CD8-positive, alpha-beta memory T cell (primary cell): ENCODE data around the gene COG6. TPM values are rescaled to one million over a fixed set of nuclear protein-coding genes. Genes with fewer than 3 reads are reported as not detected.

Experiments
- CTCF ChIA-PET: fragments of 350-600 bp; sonication (Branson Sonifier 250); formaldehyde crosslinking; loops from one replicate; lab custom pipeline; 2021; ENCODE audit warnings: antibody characterized with exemption; lab: Charles Lee
- POLR2A ChIA-PET: fragments of 350-600 bp; sonication (Branson Sonifier 250); formaldehyde crosslinking; loops from one replicate; lab custom pipeline; 2021; ENCODE audit warnings: antibody characterized with exemption; lab: Charles Lee
- DNase-seq, 5 donors: peaks; one replicate each; pipeline versions ENCODE4 v3.0.0 to v3.0.0-alpha.2; 2020 to 2022; ENCODE audit warnings: mixed read lengths in 1 of 5
- H3K27ac ChIP-seq: one replicate; pipeline ENCODE4 v1.7.0; 2013; ENCODE audit warnings: low read depth, mild to moderate bottlenecking, low read length, moderate library complexity
- H3K27me3 ChIP-seq: 2 replicates; pipeline ENCODE4 v1.7.0; 2013; ENCODE audit warnings: low read length, mild to moderate bottlenecking; ENCODE audit not compliant: insufficient read depth, poor library complexity, severe bottlenecking
- H3K36me3 ChIP-seq: 2 replicates; pipeline ENCODE4 v1.7.0; 2013; ENCODE audit warnings: mild to moderate bottlenecking, low read length, moderate library complexity; ENCODE audit not compliant: insufficient read depth
- H3K4me1 ChIP-seq: 2 replicates; pipeline ENCODE4 v1.7.0; 2013; ENCODE audit warnings: mild to moderate bottlenecking, low read length, moderate library complexity; ENCODE audit not compliant: insufficient read depth
- H3K4me3 ChIP-seq: 2 replicates; pipeline ENCODE4 v1.7.0; 2013; ENCODE audit warnings: mild to moderate bottlenecking, low read length
- H3K9me3 ChIP-seq: 2 replicates; pipeline ENCODE4 v1.7.0; 2013; ENCODE audit warnings: mild to moderate bottlenecking, low read length
- H3K27ac Mint-ChIP-seq, 8 donors: one replicate each; pipeline ENCODE4 v1.8.0; 2020 to 2021; ENCODE audit warnings: mixed read lengths in 8 of 8, mild to moderate bottlenecking in 6 of 8, inconsistent platforms in 3 of 8, moderate library complexity in 3 of 8
- H3K27me3 Mint-ChIP-seq, 2 donors: one replicate each; pipeline ENCODE4 v1.8.0; 2020 to 2021; ENCODE audit warnings: mixed read lengths in 2 of 2, mild to moderate bottlenecking in 1 of 2, moderate library complexity in 1 of 2
- H3K36me3 Mint-ChIP-seq, 3 donors: one replicate each; pipeline ENCODE4 v1.8.0; 2020 to 2021; ENCODE audit warnings: mixed read lengths in 3 of 3, inconsistent platforms in 1 of 3, mild to moderate bottlenecking in 1 of 3
- H3K4me1 Mint-ChIP-seq, 3 donors: one replicate each; pipeline ENCODE4 v1.8.0; 2020 to 2021; ENCODE audit warnings: mixed read lengths in 3 of 3, inconsistent platforms in 1 of 3, mild to moderate bottlenecking in 1 of 3
- H3K4me3 Mint-ChIP-seq, 7 donors: one replicate each; pipeline ENCODE4 v1.8.0; 2020 to 2021; ENCODE audit warnings: mixed read lengths in 7 of 7, mild to moderate bottlenecking in 6 of 7, moderate library complexity in 4 of 7, inconsistent platforms in 2 of 7
- H3K9me3 Mint-ChIP-seq, 5 donors: one replicate each; pipeline ENCODE4 v1.8.0; 2020 to 2022; ENCODE audit warnings: mixed read lengths in 5 of 5, mild to moderate bottlenecking in 3 of 5, moderate library complexity in 2 of 5, inconsistent platforms in 1 of 5
- polyA plus RNA-seq: library from polyadenylated mRNA; unstranded; fragments of 300-500 nt; fragmentation: Illumina TruSeq; gene quantifications from one replicate; pipeline ENCODE4 v1.2.3, GENCODE V29; 2021
- total RNA-seq, 2 experiments: library from RNA; stranded (reverse); gene quantifications; one replicate each; pipeline ENCODE4 v1.2.3, GENCODE V29; 2021

The COG6 gene
- total and polyA plus RNA-seq, 3 experiments from 2014 or later = 12.1 to 32.1 (median 25.0) TPM

DNA sequence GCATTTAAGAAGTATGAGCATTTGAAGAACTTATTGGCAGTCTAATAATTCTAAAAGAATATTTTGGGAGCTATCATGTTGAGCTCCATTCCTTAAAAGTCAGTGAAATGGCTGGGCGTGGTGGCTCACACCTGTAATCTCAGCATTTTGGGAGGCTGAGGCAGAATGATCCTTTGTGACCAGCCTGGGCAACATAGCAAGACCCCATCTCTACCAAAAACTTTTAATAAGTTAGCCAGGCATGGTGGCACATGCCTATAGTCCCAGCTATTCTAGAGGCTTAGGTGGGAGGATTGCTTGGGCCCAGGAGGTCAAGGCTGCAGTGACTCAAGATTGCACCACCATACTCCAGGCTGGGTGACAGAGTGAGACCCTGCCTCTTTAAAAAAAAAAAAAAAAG, 8.0 kb downstream of the COG6 start:
- POLR2A ChIA-PET = no interaction called here
- CTCF ChIA-PET = interaction anchor here (1.0 kb wide), 1 partner anchor 50 kb away, joined by 3 read pairs; no protein-coding TSS in a partner anchor
- Histone ChIP-seq H3K36me3 (no peaks in the 10 kb centered on the region), H3K27ac (no peak overlapping the region), H3K4me1 (no peaks in the 10 kb centered on the region), H3K4me3 (no peak overlapping the region), H3K9me3 (no peaks in the 10 kb centered on the region), H3K27me3 (no peaks in the 10 kb centered on the region)
- Mint-ChIP-seq H3K27me3 (no peaks in the 10 kb centered on the region), H3K27ac (no peak overlapping the region), H3K4me1 (peaks cover 9 to 29% (median 24%) of the 10 kb centered on the region in 3 donors), H3K4me3 (no peak overlapping the region), H3K36me3 (peaks cover 0 to 57% (median 20%) of the 10 kb centered on the region in 3 donors), H3K9me3 (no peaks in the 10 kb centered on the region)
- DNase-seq = no peak

DNA sequence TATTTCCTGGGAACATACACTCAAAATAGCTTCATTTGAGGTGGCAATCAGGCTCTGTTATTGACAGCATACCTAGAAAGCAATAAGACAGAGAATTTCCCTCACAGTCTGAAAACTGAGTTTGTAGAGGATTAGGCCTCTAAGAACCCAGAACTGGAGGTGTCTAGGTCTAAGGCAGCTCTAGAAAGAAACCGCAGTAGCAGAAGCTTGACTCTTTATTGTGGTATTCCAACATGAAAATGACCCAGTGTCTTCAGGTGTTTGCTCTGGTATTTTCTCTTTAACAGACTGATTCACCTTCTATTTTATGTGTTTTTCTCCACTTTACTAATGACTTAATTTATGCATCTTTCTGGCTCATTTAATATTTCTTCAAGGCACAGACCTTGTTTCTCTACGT, 8.5 kb downstream of the COG6 start:
- Mint-ChIP-seq H3K27ac (no peak overlapping the region), H3K4me3 (no peak overlapping the region), H3K27me3 (no peaks in the 10 kb centered on the region), H3K36me3 (peaks cover 0 to 59% (median 20%) of the 10 kb centered on the region in 3 donors), H3K9me3 (no peaks in the 10 kb centered on the region), H3K4me1 (peaks cover 6 to 25% (median 20%) of the 10 kb centered on the region in 3 donors)
- Histone ChIP-seq H3K9me3 (no peaks in the 10 kb centered on the region), H3K36me3 (no peaks in the 10 kb centered on the region), H3K27ac (no peak overlapping the region), H3K4me1 (no peaks in the 10 kb centered on the region), H3K4me3 (no peak overlapping the region), H3K27me3 (no peaks in the 10 kb centered on the region)
- no peak for DNase-seq
- ChIA-PET POLR2A (no interaction called here), CTCF (interaction anchor here (1.0 kb wide), 1 partner anchor 49 kb away, joined by 3 read pairs; no protein-coding TSS in a partner anchor)

DNA sequence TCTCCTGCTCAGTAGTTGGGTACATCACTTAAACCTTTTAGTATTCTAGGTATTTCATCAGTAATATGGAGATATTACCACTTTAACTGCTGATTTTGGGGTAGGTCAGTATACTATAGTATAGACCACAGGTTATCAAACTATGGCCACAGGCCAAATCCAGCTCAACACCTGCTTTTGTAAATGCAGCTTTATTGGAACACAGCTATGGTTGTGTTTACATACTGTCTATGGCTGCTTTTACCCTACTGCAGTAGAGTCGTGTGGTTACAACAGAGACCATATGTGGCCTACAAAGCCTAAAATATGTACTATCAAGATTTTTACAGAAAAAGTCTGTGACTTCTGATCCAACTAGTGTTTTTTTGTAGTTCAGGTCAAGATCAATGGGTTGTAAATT, 10.3 kb downstream of the COG6 start:
- no peak for DNase-seq
- peaks cover 2 to 16% (median 12%) of the 10 kb centered on the region in 3 donors for H3K4me1 Mint-ChIP-seq
- Histone ChIP-seq H3K27me3 (no peaks in the 10 kb centered on the region), H3K4me1 (no peaks in the 10 kb centered on the region), H3K9me3 (no peaks in the 10 kb centered on the region), H3K36me3 (no peaks in the 10 kb centered on the region), H3K4me3 (no peak overlapping the region), H3K27ac (no peak overlapping the region)
- peaks cover 0 to 51% (median 19%) of the 10 kb centered on the region in 3 donors for H3K36me3 Mint-ChIP-seq
- H3K9me3 Mint-ChIP-seq = no peaks in the 10 kb centered on the region
- POLR2A ChIA-PET = no interaction called here
- no peaks in the 10 kb centered on the region for H3K27me3 Mint-ChIP-seq
- H3K4me3 Mint-ChIP-seq = no peak overlapping the region
- CTCF ChIA-PET = no interaction called here
- no peak overlapping the region for H3K27ac Mint-ChIP-seq

DNA sequence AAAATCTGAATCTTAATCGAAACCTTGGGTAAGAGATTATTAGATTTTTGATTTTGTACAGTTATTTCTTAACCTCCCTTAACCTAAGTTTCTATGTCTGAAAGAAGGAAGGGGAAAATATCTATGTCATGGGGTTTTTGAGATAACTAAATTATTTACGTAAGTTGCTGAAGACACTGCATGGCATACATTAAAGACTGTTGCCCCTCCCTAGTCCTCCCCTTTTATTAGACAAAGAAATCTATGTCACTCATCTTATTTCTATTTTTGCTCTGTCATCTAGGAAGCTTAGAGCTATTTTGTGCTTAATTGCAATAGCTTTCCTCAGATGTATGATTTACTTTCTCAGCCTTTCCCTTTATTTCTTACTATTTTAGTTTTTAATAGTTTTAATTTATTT, 15.0 kb downstream of the COG6 start:
- Histone ChIP-seq H3K36me3 (no peaks in the 10 kb centered on the region), H3K9me3 (no peaks in the 10 kb centered on the region), H3K27me3 (no peaks in the 10 kb centered on the region), H3K27ac (no peak overlapping the region), H3K4me3 (no peak overlapping the region), H3K4me1 (no peaks in the 10 kb centered on the region)
- ChIA-PET CTCF (no interaction called here), POLR2A (no interaction called here)
- Mint-ChIP-seq H3K4me1 (peaks cover 0 to 7% (median 6%) of the 10 kb centered on the region in 3 donors), H3K4me3 (no peak overlapping the region), H3K36me3 (peaks cover 6 to 45% (median 9%) of the 10 kb centered on the region in 3 donors), H3K9me3 (peaks cover 0 to 4% (median 0%) of the 10 kb centered on the region in 5 donors), H3K27ac (no peak overlapping the region), H3K27me3 (no peaks in the 10 kb centered on the region)
- DNase-seq = no peak

DNA sequence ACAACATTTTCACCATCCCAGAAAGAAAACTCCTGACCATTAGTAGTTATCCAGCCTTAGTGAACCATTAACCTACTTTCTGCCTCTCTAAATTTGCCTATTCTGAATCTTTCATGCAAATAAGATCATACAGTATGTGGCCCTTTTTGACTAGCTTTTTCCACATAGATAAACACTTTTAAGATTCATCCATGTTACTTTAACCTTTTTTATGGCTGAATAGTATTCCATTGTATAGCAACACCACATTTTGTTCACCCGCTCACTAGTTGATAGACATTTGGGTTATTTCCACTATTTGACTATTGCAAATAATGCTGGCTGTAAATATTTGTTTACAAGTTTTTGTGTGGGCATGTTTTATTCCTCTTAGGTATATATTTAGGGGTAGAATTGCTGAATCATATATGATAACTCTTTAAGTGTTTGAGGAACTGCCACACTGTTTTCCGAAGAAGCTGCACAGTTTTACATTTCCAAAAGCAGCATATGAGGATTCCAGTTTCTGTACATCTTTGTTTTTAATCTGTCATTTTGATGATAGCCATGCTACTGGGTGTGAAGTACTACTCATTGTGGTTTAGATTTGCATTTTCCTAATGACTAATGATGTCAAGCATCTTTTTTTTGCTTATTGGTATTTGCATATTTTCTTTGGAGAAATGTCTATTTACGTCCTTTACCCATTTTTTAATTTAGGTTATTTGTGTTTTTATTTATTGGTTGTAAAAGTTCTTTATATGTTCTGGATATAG, 17.1 kb downstream of the COG6 start:
- H3K4me3 Mint-ChIP-seq = no peak overlapping the region
- ChIA-PET POLR2A (no interaction called here), CTCF (no interaction called here)
- no peaks in the 10 kb centered on the region for H3K4me1 ChIP-seq
- H3K4me1 Mint-ChIP-seq = peaks cover 0 to 3% (median 2%) of the 10 kb centered on the region in 3 donors
- H3K27me3 Mint-ChIP-seq = no peaks in the 10 kb centered on the region
- no peak for DNase-seq
- peaks cover 6 to 31% (median 6%) of the 10 kb centered on the region in 3 donors for H3K36me3 Mint-ChIP-seq
- peaks cover 0 to 4% (median 0%) of the 10 kb centered on the region in 5 donors for H3K9me3 Mint-ChIP-seq
- no peak overlapping the region for H3K4me3 ChIP-seq
- no peaks in the 10 kb centered on the region for H3K27me3 ChIP-seq
- no peak overlapping the region for H3K27ac Mint-ChIP-seq
- no peak overlapping the region for H3K27ac ChIP-seq
- H3K36me3 ChIP-seq = no peaks in the 10 kb centered on the region
- no peaks in the 10 kb centered on the region for H3K9me3 ChIP-seq

DNA sequence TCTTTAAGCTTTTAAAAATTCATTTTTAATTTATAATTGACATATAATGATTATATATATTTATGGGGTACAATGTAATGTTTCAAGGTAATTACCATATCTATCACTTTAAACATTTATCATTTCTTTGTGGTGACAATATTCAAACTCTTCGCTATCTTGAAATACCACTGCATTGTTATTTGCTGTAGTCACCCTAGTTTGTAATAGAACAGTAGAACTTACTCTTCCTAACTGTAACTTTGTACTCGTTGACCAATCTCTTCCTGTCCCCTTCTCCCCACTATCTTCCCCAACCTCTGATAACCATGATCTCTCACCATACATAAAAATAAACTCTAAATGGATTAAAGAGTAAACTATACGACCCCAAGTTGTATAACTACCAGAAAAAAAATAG, 20.4 kb downstream of the COG6 start:
- peaks cover 0 to 3% (median 0%) of the 10 kb centered on the region in 3 donors for H3K4me1 Mint-ChIP-seq
- Histone ChIP-seq H3K4me1 (no peaks in the 10 kb centered on the region), H3K27me3 (no peaks in the 10 kb centered on the region), H3K36me3 (peaks cover 18% of the 10 kb centered on the region), H3K4me3 (no peak overlapping the region), H3K9me3 (no peaks in the 10 kb centered on the region), H3K27ac (no peak overlapping the region)
- ChIA-PET POLR2A (no interaction called here), CTCF (no interaction called here)
- no peak overlapping the region for H3K4me3 Mint-ChIP-seq
- peaks cover 9 to 45% (median 10%) of the 10 kb centered on the region in 3 donors for H3K36me3 Mint-ChIP-seq
- H3K9me3 Mint-ChIP-seq = peaks cover 0 to 4% (median 0%) of the 10 kb centered on the region in 5 donors
- H3K27me3 Mint-ChIP-seq = no peaks in the 10 kb centered on the region
- no peak overlapping the region for H3K27ac Mint-ChIP-seq
- no peak for DNase-seq

DNA sequence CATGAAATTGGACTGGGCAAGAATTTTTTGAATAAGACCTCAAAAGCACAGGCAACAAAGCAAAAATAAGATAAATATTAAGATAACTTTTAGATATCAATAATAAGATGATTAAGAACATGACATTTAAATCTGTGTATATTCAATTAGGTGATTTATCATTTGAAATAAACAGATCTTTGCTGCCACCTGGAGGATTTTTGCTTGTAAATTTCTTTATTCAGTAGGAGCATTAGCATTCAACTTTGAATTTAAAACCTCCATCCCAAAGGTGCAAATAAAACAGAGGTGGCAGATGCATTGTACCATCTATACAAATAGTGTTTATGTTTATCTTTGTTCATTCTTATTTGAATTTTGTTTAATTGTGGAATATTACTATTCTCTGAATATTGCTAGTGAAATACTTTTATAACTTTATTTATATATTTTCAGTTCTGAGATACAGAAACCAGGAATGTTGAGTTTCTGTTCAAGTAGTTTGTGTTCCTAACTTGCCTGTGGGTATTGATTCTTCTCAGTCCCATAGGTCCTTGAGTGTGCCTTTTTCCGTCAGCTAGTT, 20.9 kb downstream of the COG6 start:
- no peak overlapping the region for H3K4me3 Mint-ChIP-seq
- CTCF ChIA-PET = interaction anchor here (0.8 to 1.9 kb wide), 3 partner anchors 19 to 1101 kb away, joined by 4 to 6 read pairs (median 5); no protein-coding TSS in a partner anchor
- H3K4me3 ChIP-seq = no peak overlapping the region
- POLR2A ChIA-PET = no interaction called here
- H3K4me1 Mint-ChIP-seq = peaks cover 0 to 3% (median 0%) of the 10 kb centered on the region in 3 donors
- no peak overlapping the region for H3K27ac Mint-ChIP-seq
- peaks cover 18% of the 10 kb centered on the region for H3K36me3 ChIP-seq
- peak in 2 of 5 donors; percentile 34 to 36 for DNase-seq
- no peaks in the 10 kb centered on the region for H3K27me3 Mint-ChIP-seq
- H3K9me3 Mint-ChIP-seq = peaks cover 0 to 4% (median 0%) of the 10 kb centered on the region in 5 donors
- H3K27ac ChIP-seq = no peak overlapping the region
- H3K4me1 ChIP-seq = no peaks in the 10 kb centered on the region
- no peaks in the 10 kb centered on the region for H3K27me3 ChIP-seq
- no peaks in the 10 kb centered on the region for H3K9me3 ChIP-seq
- peaks cover 12 to 47% (median 14%) of the 10 kb centered on the region in 3 donors for H3K36me3 Mint-ChIP-seq

DNA sequence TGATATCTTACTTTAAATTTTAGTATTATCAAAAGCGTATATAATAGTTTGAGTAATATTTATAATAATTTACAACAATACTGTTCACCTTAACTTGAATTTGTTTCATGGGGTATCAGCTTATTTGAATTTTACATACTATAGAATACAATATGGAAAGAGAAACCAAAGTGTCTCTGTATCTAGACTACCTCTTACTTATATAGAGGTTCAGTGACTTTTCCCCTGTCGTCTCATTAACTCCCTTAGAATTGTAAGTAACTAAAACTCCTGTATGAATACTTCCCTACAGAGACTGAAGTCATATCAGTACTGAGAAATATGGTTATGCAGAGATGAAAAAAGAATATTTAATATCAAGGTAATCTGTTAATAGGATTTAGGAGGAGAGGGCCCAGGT, 26.8 kb downstream of the COG6 start:
- H3K27me3 Mint-ChIP-seq = no peaks in the 10 kb centered on the region
- no peaks in the 10 kb centered on the region for H3K27me3 ChIP-seq
- POLR2A ChIA-PET = no interaction called here
- H3K27ac ChIP-seq = no peak overlapping the region
- no peak overlapping the region for H3K4me3 ChIP-seq
- CTCF ChIA-PET = interaction anchor here (0.8 to 1.7 kb wide), 2 partner anchors 66 to 1001 kb away, joined by 3 to 8 read pairs; no protein-coding TSS in a partner anchor
- H3K4me3 Mint-ChIP-seq = no peak overlapping the region
- peaks cover 18% of the 10 kb centered on the region for H3K36me3 ChIP-seq
- peaks cover 6 to 49% (median 14%) of the 10 kb centered on the region in 3 donors for H3K36me3 Mint-ChIP-seq
- no peaks in the 10 kb centered on the region for H3K4me1 ChIP-seq
- H3K27ac Mint-ChIP-seq = peak overlapping the region in 1 of 8 donors; percentile 75
- H3K9me3 Mint-ChIP-seq = no peaks in the 10 kb centered on the region
- no peaks in the 10 kb centered on the region for H3K9me3 ChIP-seq
- peaks cover 6 to 7% (median 6%) of the 10 kb centered on the region in 3 donors for H3K4me1 Mint-ChIP-seq
- DNase-seq = no peak
